HG03139 (cell line): ENCODE measurements around the gene TFAP2E.

Experiments used
- ATAC-seq: cut with Tn5 transposase; IDR thresholded peaks from one replicate; pipeline ENCODE4 v1.9.1; 2021; ENCODE audit not compliant: unreplicated experiment

TFAP2E gene

DNA sequence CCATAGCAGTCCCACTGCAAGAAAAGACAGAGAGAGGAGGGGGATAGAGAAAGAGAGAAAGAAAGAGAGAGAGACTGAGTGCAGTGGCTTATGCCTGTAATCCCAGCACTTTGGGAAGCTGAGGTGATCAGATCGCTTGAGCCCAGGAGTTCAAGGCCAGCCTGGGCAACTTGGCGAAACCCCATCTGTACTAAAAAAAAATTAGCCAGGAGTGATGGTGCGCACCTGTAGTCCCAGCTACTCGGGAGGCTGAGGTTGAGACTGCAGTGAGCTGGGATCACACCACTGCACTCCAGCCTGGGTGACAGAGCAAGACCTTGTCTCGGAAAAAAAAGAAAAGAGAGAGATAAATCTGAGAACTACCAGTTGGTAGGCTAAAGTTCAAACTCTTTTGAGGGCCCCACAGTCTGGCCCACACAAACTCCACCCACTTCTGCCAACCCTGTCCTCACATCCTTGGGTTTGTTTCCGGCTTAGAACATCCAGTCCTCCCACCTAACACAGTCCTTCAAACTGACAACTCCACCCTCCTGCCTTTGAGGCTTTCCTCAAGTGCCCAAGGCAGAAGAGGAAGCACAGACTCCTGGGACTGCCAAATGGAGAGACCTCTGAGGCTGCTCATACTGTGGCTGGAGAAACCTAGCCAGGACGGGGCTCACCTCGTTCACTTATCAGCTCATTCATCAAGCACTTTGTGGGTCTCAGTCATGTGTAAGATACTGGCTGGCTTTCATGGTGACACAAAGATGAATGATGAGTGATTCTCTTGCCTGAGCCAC, 20.1 kb downstream of the TFAP2E start:
- ATAC-seq, result no peak

- ATAC-seq, result no peak
Measured at GRCh38 chr1:35594005-35594760, 21.1 kb downstream of the TFAP2E start.

GRCh38 chr1:35595684-35596083, 22.6 kb downstream of the TFAP2E start:
- ATAC-seq, result no peak

GRCh38 chr1:35597870-35598269, 24.8 kb downstream of the TFAP2E start:
- no peak for ATAC-seq

- no peak for ATAC-seq
Measured at GRCh38 chr1:35598895-35599294, 25.8 kb downstream of the TFAP2E start.

DNA sequence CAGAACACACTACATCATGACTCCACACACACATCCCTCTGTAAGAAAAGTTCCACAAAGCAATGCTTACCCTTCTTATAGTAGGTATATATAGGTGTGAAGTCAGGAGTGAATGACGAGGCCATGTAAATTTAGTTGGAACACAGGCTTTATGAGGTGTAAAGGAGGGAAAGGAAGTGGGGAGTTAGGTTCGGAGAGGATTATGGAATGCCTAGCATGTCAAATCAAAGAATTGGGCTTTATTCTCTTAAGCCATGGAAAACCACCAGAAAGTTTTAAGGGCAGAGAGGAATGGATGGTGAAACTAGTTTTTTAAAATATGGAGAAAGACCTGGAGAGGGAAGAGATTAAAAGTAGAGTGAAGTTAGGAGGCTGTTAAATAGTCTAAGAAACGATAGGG, 26.3 kb downstream of the TFAP2E start:
- no peak for ATAC-seq

DNA sequence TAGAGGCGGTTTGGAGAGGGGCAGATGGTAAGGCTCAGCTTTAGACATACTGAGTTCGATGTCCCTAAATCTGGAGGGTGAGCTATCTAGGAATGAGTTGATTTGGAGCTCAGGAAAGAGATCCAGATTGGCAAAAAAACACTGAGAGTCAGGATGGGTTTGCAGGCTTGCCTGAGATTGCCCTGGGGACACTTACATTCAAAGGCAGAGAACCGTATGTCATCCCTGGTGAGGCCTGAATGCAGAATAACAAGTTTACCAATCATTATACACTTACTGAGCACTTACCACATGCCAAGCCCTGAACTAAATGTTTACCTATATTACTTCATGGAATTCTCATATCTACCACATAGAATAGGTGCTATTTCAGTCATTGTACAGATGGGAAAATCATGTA, 27.5 kb downstream of the TFAP2E start:
- no peak for ATAC-seq

DNA sequence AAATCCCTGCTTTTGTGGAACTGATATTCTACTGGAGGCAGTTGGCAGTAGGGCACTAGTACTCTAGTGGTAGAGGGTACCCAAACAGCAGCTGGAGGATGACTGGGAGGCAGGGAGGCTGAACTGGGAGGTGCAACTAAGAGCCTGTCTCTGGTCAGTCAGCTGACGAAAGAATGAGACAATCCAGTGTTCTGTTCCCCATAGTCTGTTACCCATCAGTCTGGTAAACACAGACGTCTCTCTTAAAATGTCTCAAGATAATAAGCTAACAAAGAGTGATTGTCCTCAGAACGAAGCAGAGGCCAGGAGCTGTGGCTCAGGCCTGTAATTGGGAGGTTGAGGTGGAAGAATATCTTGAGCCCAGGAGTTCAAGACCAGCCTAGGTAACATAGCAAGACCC, 30.4 kb downstream of the TFAP2E start:
- no peak for ATAC-seq

GRCh38 chr1:35603941-35604340, 30.8 kb downstream of the TFAP2E start:
- ATAC-seq, result no peak

- no peak for ATAC-seq
Measured at GRCh38 chr1:35605071-35605866, 32.2 kb downstream of the TFAP2E start.

DNA sequence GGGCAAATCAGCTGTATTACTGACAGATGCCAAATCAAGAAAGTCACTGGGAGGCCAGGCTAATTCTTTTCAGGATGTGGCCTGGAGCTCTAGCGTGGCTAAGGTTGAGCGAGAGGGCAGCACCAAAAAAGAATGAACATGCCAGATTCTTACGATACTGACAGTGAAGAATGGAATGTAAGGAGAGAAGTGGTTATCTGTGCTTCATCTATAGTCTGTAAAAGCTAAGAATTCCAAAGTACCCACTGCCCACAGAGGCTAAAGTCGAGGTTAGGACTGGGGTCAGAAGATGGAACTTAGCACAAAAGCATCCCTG, 32.7 kb downstream of the TFAP2E start:
- no peak for ATAC-seq

DNA sequence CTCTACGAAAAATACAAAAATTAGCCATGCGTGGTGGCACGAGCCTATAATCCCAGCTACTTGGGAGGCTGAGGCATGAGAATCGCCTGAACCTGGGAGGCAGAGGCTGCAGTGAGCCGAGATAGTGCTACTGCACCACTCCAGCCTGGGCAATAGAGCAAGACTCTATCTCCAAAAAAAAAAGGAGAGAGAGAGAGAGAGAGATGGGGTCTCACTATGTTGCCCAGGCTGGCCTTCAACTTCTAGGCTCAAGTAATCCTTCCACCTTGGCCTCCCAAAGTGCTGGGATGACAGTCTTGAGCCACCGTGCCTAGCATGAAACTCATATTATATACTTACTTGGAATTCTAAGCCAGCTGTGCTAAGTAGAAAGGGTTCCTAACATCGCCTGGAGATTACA, 38.5 kb downstream of the TFAP2E start:
- no peak for ATAC-seq

GRCh38 chr1:35615440-35615839, 42.3 kb downstream of the TFAP2E start:
- no peak for ATAC-seq

- no peak for ATAC-seq
Measured at GRCh38 chr1:35619237-35620121, 46.4 kb downstream of the TFAP2E start.

GRCh38 chr1:35622510-35623178, 49.5 kb downstream of the TFAP2E start:
- ATAC-seq, result no peak

- no peak for ATAC-seq
Measured at GRCh38 chr1:35623832-35624231, 50.7 kb downstream of the TFAP2E start.

DNA sequence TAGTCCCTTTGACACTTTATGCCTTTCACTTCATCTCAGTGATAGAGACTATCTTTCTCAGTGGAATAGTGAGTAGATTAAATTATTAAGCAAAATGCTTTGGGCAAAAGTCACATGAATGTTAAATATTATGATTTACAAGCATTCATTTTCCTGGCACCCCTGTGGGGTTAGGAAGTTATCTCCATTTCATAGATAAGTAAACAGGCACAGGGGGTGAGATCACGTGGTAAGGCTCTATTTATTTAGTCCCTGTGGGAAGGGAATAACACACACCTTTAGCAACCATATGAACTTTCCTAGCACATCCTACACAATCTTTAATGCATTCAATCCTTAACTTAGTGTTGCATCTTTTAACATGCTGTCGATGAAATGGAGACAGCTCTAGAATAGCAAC, 55.9 kb downstream of the TFAP2E start:
- ATAC-seq, result no peak

DNA sequence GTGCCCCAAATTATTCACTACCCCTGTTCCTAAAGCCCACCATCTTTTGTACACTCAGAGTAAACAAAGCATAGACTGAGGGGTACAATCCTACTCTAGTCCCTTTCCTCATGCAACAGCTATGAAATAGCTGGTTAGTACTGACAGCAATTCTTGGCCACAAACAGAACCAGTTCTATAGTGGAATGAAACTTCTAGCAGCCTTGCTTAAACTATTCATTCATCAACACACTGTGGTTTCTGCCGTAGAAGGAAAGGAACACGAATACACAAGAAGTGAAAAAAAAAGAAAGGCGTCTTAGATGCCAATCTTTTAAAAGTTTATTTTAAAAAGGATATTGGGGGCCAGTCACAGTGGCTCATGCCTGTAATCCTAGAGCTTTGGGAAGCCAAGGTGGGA, 58.3 kb downstream of the TFAP2E start:
- ATAC-seq, result no peak

GRCh38 chr1:35633547-35633946, 60.4 kb downstream of the TFAP2E start:
- no peak for ATAC-seq

- ATAC-seq, result no peak
Measured at GRCh38 chr1:35637401-35637809, 64.3 kb downstream of the TFAP2E start.
